Measurements from ENCODE around the gene SPATA20.

Gene SPATA20

DNA sequence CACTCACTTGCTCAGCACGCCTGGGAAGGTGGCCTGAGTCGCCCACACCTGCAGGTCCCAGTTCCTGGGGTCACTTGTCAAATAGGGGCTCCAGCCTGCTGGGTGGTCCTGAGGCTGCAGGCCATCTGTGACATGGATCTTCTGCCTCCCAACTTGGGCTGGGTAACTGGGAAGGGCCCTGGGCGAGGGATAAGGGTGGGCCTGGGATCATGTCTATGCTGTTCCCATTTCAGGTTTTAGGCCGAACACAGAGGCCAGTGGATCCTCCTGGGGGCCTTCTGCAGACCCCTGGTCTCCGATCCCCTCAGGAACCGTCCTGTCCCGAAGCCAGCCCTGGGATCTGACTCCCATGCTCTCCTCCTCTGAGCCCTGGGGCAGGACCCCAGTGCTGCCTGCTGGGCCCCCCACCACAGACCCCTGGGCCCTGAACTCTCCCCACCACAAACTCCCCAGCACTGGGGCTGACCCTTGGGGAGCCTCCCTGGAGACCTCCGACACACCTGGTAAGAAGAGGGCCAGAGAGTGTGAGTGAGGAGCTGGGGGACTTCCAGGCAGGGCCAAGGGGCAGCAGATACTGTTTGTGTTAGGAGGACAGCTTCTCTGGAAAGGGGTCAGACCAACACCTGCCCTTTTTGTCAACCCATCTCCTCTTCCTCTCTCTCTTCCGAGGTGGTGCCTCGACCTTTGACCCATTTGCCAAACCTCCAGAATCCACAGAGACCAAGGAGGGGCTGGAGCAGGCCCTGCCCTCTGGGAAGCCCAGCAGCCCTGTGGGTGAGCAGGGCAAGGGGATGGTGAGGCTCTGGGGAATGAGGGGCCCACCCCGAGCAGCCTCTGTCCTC lies 6.2 kb upstream of the SPATA20 start:
- DNase-seq = no peak

DNA sequence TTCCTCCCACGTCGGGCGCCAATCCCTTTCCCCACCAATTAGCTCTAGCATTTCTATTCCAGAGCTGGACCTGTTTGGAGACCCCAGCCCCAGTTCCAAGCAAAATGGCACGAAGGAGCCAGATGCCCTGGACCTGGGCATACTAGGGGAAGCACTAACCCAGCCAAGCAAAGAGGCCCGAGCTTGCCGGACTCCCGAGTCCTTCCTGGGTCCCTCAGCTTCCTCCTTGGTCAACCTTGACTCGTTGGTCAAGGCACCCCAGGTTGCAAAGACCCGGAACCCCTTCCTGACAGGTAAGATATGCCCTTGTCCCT lies 5.6 kb upstream of the SPATA20 start:
- DNase-seq = no peak

DNA sequence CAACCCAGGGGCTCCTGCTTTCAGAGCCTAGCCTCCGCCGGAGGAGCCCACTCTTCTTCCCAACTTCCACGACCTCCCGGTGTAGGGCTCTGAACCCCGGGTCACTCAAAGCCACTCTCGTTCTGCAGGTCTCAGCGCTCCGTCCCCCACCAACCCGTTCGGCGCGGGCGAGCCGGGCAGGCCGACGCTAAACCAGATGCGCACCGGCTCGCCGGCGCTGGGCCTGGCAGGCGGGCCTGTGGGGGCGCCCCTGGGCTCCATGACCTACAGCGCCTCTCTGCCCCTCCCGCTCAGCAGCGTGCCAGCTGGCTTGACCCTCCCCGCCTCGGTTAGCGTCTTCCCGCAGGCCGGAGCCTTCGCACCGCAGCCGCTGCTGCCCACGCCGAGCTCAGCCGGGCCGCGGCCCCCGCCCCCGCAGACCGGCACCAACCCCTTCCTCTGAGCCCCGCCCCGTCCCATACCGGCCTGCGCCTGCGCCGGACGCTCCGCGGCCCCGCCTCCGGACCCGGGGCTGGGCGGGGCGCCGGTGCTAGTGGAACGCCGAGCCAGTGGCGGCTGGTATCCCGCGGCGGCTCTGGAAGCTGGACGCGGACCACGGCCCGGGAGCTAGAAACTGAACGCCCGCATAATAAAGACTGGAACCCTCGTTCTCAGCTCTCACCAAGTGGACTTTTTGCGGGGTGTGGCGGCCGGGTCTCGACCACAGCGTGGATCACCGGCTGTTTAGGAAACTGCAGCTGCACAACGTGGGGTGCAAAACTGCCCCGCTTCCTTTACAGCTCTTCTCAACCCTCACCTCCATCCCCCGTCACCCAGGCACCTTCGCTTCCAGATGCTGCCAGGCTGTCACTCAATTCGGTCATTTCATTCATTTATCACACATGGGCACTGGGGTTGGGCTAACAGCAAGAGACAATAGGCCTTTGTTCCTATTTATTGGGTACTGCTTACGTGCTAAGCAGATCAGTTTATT lies 5.0 kb upstream of the SPATA20 start:
- DNase-seq = peak; percentile 90

DNA sequence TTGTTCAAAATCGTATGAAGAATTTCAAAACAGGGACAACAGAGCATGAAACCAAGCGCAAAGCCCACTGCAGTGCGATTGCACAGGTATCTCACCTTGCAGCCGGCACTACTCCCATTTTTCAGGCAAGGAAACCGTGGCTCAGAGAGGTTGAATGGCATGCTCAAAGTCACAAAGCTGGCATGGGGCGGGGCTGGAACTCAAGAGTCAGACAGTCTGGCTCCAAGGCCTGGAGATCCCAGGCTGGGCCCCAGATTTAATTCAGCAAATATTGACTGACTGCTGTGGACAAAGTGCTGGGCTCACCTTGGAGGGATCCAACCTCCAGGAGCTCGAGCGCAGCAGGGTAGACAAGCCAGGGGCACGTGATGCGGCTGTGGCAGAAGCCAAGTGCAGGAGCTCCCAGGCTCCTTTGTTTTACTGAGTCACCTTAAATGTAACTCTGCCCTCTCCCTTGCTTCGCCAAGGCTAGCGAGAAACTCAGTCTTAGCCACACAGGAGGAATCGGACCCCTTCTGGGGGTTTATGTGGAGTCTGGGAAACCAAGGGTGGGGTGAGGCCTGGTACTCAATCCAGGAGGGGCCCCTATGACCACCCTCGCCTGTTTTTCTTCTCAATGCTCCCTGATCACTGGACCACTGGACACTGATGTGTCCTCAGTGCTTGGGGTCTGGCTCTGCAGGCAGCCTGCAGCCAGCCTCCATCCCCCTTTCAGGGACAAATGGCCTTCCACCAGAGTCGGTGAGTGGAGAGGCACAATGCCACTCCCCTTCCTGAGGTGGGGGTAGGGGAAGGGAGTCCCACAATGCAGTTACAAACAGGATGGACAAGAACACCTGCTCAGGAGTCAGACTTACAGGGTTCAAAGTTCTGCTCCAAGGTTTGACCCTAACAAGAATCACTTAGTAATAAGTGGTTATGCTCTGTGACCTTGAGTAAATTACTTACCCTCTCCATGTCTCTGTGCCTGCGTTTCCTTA lies 3.9 kb upstream of the SPATA20 start:
- DNase-seq = no peak

DNA sequence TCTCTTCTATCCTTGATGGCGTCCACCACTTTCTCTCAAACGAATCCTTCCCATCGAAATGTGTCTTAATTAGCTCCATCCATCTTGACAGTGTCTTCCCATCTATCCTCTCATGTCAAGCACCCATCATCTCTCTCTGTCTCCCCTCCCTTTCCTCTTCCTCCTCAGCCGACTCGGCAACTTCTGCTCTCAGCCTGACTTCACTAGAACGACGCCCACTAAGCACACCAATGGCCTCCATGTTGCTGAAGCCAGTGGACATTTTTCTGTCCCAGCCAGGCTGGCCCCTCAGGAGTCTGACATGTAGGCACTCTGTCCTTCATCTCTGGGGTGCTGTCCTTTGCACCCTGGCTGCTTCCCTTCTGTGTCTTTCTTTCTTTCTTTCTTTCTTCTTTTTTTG lies 2.5 kb upstream of the SPATA20 start:
- DNase-seq = no peak

DNA sequence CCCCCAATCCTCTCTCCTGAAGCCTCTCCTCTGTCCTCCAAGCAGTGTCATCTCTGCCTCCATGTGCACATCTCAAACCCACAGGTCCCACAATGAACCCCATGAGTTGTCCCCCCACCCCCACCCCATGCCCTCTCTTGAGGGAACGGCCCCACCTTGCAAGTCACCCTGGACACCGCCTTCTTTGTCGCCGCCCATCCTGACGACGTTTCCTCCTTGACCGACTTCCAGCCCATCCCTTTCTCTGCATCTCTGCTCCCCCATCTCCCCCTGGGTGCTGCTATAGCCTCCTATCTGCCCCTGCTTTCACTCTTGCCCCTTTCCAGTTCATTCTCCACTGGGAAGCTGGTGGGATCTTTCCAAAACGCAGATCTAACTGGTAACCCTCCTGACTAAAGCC lies 1.7 kb upstream of the SPATA20 start:
- no peak for DNase-seq

DNA sequence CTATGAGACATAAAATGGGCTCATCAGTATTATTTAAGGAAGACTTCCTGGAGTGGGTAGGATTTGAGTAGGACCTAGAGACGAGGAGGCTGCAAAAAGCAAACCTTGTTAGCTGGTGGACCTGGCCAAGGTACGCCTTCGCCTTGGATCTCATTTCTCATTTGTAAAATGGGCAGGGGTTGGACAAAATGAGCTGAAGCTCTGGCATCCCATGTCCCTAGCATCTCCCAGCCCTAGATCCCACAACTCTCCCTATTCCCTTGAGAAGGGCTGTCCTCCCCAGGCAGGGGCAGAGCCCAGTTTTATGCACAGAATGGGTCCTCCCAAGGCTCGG lies 306 bp upstream of the SPATA20 start:
- no peak for DNase-seq

DNA sequence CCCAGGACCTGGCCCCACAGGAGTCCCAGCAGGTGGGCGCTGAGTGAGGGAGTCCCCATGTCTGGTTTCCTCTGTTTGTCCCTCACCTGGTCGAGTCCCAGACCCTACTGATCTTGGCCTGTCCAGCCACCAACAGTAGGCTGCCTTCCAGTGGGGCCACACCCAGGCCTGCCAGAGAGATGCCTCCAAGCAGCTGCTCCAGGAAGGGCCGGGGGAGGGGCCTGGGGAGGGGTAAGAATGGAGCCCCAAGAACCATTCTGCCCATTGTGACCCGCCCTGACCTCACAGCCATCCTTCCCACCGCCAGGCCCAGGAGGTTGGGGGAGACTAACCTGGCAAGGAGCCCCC lies 736 bp downstream of the SPATA20 start:
- no peak for DNase-seq

DNA sequence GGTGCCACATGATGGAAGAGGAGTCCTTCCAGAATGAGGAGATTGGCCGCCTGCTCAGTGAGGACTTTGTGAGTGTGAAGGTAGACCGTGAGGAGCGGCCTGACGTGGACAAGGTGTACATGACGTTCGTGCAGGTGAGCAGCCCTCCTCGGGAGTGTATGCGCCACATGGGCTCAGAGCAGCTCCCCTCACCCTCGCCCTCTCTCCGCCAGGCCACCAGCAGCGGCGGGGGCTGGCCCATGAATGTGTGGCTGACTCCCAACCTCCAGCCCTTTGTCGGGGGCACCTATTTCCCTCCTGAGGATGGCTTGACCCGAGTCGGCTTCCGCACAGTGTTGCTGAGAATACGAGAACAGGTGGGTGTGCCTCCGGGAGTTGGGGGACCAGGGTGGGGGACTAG lies 1.9 kb downstream of the SPATA20 start:
- DNase-seq = no peak

DNA sequence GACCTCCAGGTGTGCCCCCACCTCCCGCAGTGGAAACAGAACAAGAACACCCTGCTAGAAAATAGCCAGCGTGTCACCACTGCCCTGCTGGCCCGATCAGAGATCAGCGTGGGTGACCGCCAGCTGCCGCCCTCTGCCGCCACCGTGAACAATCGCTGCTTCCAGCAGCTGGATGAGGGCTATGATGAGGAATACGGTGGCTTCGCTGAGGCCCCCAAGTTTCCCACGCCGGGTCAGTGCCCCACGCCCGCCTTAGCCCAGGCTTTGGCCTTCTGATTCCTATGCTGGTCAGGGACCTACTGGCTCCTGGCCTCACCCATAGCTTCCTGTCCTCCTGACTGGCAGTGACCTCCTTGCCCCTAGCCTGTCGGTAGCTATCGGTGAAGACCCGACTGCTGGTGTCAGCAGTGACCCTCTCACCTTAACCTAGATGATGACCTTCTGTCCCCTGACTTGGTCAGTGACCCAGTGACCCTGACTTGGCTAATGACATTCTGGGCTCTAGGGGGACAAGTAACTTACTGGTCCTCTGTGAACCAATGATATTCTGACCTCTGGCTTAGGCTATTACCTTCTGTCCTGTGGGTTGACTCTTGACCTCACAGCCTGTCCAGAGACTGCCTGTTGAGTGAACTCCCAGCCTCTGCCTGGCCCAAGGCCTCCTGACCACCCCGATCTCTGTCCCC lies 2.4 kb downstream of the SPATA20 start:
- DNase-seq = no peak

DNA sequence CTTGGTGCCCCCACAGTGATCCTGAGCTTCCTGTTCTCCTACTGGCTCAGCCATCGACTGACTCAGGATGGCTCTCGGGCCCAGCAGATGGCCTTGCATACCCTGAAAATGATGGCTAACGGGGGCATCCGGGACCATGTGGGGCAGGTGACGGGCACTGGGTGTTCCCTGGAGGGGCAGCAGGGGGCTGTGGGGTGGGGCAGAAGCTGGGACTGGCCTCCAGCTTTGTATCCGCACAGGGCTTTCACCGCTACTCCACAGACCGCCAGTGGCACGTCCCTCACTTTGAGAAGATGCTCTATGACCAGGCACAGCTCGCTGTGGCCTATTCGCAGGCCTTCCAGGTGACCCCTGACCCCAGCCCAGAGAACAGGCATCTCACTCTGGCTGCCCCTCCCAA lies 3.0 kb downstream of the SPATA20 start:
- DNase-seq = no peak

DNA sequence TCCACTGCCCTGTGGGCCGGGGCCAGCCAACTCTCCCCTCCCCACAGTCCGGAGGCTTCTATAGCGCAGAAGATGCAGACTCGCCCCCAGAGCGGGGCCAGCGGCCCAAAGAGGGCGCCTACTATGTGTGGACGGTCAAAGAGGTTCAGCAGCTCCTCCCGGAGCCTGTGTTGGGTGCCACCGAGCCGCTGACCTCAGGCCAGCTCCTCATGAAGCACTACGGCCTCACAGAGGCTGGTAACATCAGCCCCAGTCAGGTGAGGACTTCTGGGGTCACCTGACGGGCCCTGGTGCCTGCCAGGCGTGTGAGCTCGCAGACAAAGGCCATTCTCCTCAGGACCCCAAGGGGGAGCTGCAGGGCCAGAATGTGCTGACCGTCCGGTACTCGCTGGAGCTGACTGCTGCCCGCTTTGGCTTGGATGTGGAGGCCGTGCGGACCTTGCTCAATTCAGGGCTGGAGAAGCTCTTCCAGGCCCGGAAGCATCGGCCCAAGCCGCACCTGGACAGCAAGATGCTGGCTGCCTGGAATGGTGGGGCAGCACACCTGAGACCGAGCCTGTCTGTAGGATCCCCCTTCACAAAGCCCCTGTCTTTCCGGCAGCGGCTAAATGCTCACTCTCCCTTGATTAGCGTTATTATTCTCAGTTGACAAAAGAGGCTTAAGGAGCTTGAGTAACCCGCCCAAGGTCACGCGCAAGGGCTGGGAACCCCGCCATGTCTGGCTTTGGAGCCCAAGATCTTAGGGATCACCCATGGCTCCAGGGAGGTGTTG lies 3.9 kb downstream of the SPATA20 start:
- no peak for DNase-seq

DNA sequence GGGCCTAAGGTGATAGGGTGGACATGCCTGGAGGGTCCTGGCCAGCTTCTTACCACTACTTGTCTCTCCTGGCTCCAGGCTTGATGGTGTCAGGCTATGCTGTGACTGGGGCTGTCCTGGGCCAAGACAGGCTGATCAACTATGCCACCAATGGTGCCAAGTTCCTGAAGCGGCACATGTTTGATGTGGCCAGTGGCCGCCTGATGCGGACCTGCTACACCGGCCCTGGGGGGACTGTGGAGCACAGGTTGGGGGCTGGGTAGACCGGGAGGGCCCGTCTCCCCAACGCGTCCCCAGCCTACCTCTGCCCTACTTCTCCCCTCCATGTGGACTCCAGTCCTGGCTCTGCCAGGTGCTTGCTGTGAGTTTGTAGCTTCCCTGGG lies 4.5 kb downstream of the SPATA20 start:
- no peak for DNase-seq

DNA sequence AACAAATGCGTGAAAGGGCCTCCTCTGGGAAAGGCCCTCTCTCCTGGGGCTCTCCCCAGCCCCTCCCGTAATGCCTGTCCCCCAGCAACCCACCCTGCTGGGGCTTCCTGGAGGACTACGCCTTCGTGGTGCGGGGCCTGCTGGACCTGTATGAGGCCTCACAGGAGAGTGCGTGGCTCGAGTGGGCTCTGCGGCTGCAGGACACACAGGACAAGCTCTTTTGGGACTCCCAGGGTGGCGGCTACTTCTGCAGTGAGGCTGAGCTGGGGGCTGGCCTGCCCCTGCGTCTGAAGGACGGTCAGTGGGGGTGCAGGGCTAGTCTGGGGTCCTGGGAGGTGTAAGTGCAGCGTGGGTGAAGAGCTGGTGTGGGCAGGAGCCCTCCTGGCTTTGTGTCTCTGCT lies 4.9 kb downstream of the SPATA20 start:
- no peak for DNase-seq

DNA sequence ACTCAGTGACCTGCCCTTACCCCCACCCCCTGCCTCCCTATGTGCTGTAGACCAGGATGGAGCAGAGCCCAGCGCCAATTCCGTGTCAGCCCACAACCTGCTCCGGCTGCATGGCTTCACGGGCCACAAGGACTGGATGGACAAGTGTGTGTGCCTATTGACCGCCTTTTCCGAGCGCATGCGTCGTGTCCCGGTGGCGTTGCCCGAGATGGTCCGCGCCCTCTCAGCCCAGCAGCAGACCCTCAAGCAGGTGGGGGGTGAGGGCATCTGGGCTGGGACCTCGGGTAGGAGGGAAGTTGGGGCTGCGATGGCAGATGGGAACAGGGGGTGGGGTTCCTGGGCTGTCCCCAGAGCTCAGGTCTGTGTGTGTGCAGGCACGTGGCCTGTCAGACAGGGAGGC lies 7.2 kb downstream of the SPATA20 start:
- DNase-seq = no peak

DNA sequence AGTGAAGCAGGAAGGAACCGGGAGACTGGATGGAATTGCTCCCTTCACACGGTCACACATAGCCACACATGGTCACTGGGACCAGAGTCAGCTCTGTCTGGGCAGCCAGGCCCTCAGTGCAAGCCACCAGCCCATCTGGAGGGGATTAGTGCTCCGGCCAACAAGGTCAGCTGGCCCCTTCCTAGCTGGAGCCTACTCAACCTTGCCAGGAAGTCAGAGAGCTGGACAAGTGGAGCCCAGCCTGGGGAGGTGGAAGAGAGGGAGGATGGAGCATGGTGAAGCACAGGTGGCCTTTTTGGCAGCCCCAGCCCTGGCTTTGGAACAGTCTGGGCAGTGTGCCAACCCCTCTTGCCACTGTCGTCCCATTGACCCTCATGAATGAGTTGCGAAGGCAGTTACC lies 9.8 kb downstream of the SPATA20 start:
- no peak for DNase-seq

DNA sequence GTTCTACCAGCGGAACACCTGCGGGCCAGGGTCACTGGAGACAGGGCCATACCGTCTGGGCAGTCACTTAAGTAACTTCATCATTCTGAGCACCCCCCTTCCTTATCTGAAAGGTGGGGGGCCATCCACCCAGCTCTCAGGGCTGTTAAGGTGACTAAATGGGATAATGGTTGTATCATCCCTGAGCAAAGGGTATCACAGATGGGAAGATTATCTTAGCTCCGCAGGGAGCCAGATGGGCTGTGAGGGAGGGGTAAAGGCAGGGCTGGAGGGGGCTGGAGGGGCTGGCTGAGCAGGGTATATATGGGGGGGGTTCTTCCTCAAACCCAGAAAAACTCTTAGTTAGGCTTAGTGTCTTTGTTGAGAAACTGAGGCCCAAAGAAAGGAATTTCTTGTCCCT lies 10.7 kb downstream of the SPATA20 start:
- DNase-seq = no peak

DNA sequence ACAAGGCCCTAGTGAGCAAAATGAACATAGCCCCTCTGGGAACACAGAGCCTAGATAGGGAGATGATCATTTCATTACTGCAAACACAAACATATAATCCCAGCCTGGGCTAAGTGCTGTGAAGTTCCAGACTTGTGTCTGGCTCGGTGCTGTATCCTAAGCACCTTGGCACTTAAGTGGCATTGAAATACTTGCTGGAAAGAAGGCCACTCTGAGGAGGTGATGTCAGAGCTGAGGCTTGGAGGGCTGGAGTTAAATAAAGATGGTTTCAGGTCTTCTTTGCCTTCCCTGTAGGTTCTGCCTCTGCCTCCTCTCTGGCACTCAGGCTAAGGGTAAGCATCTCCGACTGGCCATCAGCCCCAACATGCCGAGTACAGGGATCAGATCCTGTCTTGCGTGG lies 11.1 kb downstream of the SPATA20 start:
- DNase-seq = no peak

DNA sequence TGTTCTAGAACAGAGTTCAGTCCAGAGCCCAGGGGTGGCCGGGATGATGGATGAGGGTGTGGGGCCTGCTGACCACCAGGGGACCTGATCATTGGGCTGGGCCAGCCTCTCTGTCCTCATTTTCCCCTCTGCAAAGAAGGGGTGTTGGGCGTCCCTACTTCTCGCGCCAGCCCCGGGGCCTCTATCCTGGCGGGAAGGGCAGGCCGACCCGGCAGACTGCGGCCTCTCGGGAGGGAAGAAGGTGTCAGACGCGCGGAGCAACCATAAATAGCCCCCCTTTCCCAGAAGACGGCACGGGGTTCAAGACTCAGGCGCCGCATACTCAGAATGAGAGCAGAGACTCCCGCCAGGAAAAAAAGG lies 11.6 kb downstream of the SPATA20 start:
- no peak for DNase-seq

DNA sequence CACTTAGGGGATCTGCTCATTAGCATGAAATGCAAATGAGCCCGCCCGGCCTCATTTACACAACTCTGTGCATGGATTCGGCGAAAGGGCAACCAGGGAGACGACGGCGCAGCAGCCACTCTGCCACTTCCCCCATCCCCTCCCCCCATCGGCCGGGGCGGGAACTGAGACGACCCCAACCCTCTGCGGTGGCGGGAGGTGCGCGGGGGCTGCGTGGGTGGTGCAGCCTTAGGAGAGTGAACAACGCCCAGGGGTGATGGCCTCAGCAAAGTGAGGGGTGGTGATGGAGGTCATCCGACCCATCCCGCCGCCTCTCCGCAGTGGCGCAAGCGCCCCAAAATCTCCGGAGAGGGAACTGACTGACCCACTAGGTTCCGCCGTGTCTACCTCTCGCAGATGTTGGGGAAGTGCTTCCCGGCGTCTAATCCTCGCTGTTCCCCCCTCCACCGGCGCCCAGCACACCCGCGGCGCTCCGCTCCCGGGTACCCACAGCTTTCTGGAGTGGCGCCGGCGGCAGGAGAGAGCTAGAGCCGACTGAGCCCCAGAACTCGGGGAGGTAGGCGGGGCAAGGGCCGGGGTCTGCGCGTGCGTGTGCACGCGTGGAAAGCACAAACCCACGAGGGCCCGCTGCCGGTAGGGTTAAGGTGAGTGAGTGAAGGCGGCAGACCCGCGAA lies 12.1 kb downstream of the SPATA20 start:
- DNase-seq = peak; percentile 48

DNA sequence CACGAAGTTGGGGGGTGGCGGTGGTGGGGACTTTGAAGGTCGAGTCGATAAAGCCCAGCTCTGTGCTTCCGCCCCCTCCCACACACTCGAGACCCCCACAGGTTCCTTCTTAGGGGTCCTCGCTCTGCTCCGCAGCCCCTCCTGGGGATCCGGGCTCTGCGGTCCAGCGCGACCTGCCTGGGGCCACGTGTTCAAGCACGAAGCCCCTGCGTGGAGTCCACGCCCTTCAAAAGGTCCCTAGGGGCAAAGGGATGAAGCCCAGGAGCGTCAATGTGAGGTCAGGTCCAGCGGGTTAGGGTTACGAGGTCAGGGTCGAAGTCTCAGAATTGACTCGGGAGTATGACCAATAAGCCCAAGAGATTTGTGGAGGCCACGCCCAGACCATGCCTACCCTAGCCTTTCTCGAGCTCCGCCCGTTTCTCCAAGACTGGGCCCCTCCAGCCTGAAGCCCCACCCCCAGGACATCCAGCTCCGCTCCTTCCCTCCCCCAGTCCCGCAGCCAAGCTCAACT lies 12.8 kb downstream of the SPATA20 start:
- DNase-seq = peak; percentile 64
